ENCODE measurements around the gene RAB7A.

The RAB7A gene

GRCh38 chr3:128800241-128801187 lies 74.5 kb downstream of the RAB7A start:
- no peak overlapping the region for H3K4me3 ChIP-seq (ENCODE audit: low read length)
- H3K36me3 ChIP-seq (ENCODE audit: control insufficient read depth, low read depth, low read length) = peaks cover 50% of the 10 kb centered on the region
- H3K4me1 ChIP-seq (ENCODE audit: control insufficient read depth, low read depth, low read length) = peaks cover 4% of the 10 kb centered on the region
- H3K27me3 ChIP-seq (ENCODE audit: control insufficient read depth, insufficient read depth, low read length) = no peaks in the 10 kb centered on the region
- no peaks in the 10 kb centered on the region for H3K9me3 ChIP-seq (ENCODE audit: control insufficient read depth, low read depth, low read length)
- H3K27ac ChIP-seq (ENCODE audit: low read length) = no peak overlapping the region
- no peak overlapping the region for H3K9ac ChIP-seq (ENCODE audit: low read length)

GRCh38 chr3:128801779-128802380 lies 75.9 kb downstream of the RAB7A start:
- Histone ChIP-seq H3K36me3 (ENCODE audit: control insufficient read depth, low read depth, low read length) (peaks cover 58% of the 10 kb centered on the region), H3K27ac (ENCODE audit: low read length) (no peak overlapping the region), H3K9ac (ENCODE audit: low read length) (no peak overlapping the region), H3K4me1 (ENCODE audit: control insufficient read depth, low read depth, low read length) (peaks cover 4% of the 10 kb centered on the region), H3K27me3 (ENCODE audit: control insufficient read depth, insufficient read depth, low read length) (no peaks in the 10 kb centered on the region), H3K4me3 (ENCODE audit: low read length) (no peak overlapping the region), H3K9me3 (ENCODE audit: control insufficient read depth, low read depth, low read length) (no peaks in the 10 kb centered on the region)

DNA sequence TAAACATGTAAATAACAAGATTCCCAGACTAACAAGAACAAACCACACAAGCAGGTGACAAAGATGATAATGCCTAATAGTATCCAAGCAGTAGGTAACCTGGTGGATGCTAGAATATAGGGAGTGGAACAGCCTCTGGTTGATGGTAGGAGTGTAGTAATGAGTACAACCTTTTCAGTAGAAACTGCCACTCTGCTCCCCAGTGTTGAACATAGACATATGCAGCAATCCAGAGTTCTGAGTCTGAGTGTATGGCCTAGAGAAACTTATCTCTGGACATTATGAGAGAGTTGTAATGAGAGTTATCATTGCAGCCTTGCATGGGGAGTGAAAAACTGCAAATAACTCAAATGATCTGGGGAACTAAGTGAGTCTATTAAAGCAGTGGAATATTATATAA lies 77.3 kb downstream of the RAB7A start:
- peaks cover 52% of the 10 kb centered on the region for H3K36me3 ChIP-seq (ENCODE audit: control insufficient read depth, low read depth, low read length)
- no peak overlapping the region for H3K4me3 ChIP-seq (ENCODE audit: low read length)
- no peaks in the 10 kb centered on the region for H3K27me3 ChIP-seq (ENCODE audit: control insufficient read depth, insufficient read depth, low read length)
- H3K27ac ChIP-seq (ENCODE audit: low read length) = no peak overlapping the region
- peaks cover 4% of the 10 kb centered on the region for H3K4me1 ChIP-seq (ENCODE audit: control insufficient read depth, low read depth, low read length)
- H3K9me3 ChIP-seq (ENCODE audit: control insufficient read depth, low read depth, low read length) = no peaks in the 10 kb centered on the region
- no peak overlapping the region for H3K9ac ChIP-seq (ENCODE audit: low read length)

DNA sequence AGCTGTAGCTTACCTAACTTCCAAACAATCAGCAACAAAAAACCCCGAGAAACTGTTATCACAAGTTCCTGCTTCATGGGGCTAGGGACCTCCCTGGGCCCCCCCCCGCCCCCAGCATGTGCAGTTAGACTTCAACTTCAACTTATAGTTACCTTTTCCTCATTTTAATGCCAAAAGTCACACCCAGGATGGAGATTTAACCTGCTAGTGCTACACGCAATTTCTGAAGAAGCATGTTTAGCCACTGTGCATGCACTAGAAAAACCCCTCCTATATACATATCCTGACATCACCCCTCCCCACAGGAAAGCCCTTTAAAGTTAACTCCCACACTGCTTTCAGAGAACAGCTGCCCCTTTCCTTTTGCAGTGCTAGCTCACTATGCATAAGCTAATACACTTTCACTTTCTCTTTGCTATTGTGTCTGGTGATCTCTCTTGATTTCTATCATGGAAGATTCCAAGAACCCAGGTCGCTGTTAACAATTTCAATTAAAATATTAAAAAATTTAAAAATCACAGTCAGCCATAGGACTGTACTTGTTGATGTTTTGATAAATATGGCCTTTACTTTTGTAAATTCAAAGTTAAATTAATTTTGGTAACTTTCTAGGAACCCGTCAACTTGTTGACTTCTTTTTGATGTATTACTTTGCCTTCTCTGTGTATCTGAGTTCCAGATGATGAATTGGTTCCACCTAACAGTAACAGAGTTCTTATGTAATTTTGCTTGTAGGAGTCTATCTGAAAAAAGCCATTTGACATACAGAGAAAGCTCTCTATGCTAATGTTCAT lies 78.2 kb downstream of the RAB7A start:
- H3K4me1 ChIP-seq (ENCODE audit: control insufficient read depth, low read depth, low read length) = peaks cover 4% of the 10 kb centered on the region
- H3K9me3 ChIP-seq (ENCODE audit: control insufficient read depth, low read depth, low read length) = no peaks in the 10 kb centered on the region
- no peak overlapping the region for H3K27ac ChIP-seq (ENCODE audit: low read length)
- no peak overlapping the region for H3K9ac ChIP-seq (ENCODE audit: low read length)
- H3K27me3 ChIP-seq (ENCODE audit: control insufficient read depth, insufficient read depth, low read length) = no peaks in the 10 kb centered on the region
- no peak overlapping the region for H3K4me3 ChIP-seq (ENCODE audit: low read length)
- H3K36me3 ChIP-seq (ENCODE audit: control insufficient read depth, low read depth, low read length) = peaks cover 52% of the 10 kb centered on the region

GRCh38 chr3:128804811-128805155 lies 78.8 kb downstream of the RAB7A start:
- no peak overlapping the region for H3K4me3 ChIP-seq (ENCODE audit: low read length)
- peaks cover 51% of the 10 kb centered on the region for H3K36me3 ChIP-seq (ENCODE audit: control insufficient read depth, low read depth, low read length)

DNA sequence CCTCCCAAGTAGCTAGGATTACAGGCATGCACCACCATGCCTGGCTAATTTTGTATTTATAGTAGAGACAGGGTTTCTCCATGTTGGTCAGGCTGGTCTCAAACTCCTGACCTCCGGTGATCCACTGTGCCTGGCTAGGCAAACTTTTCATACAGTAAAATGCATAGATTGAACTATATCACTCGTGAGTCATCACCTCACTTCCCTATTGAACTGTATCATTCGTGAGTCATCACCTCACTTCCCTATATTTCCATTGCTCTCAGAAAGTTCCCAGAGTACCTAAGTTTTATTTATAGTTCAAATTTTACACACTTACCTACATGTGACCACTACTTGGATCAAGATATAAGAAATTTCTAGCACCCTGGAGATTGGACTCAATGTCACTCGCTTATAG lies 79.8 kb downstream of the RAB7A start:
- Histone ChIP-seq H3K4me1 (ENCODE audit: control insufficient read depth, low read depth, low read length) (peaks cover 4% of the 10 kb centered on the region), H3K27ac (ENCODE audit: low read length) (no peak overlapping the region), H3K9ac (ENCODE audit: low read length) (no peak overlapping the region), H3K36me3 (ENCODE audit: control insufficient read depth, low read depth, low read length) (peaks cover 51% of the 10 kb centered on the region), H3K27me3 (ENCODE audit: control insufficient read depth, insufficient read depth, low read length) (no peaks in the 10 kb centered on the region), H3K9me3 (ENCODE audit: control insufficient read depth, low read depth, low read length) (no peaks in the 10 kb centered on the region), H3K4me3 (ENCODE audit: low read length) (no peak overlapping the region)

More at GRCh38 chr3:128804811-128805155, 78.8 kb downstream of the RAB7A start:
- H3K9ac ChIP-seq (ENCODE audit: low read length) = no peak overlapping the region
- H3K9me3 ChIP-seq (ENCODE audit: control insufficient read depth, low read depth, low read length) = no peaks in the 10 kb centered on the region
- no peaks in the 10 kb centered on the region for H3K27me3 ChIP-seq (ENCODE audit: control insufficient read depth, insufficient read depth, low read length)
- no peak overlapping the region for H3K27ac ChIP-seq (ENCODE audit: low read length)
- peaks cover 4% of the 10 kb centered on the region for H3K4me1 ChIP-seq (ENCODE audit: control insufficient read depth, low read depth, low read length)

- Histone ChIP-seq H3K4me3 (ENCODE audit: low read length) (no peak overlapping the region), H3K9ac (ENCODE audit: low read length) (no peak overlapping the region), H3K27me3 (ENCODE audit: control insufficient read depth, insufficient read depth, low read length) (no peaks in the 10 kb centered on the region), H3K36me3 (ENCODE audit: control insufficient read depth, low read depth, low read length) (peaks cover 54% of the 10 kb centered on the region), H3K27ac (ENCODE audit: low read length) (no peak overlapping the region), H3K4me1 (ENCODE audit: control insufficient read depth, low read depth, low read length) (peaks cover 4% of the 10 kb centered on the region), H3K9me3 (ENCODE audit: control insufficient read depth, low read depth, low read length) (no peaks in the 10 kb centered on the region)
These were observed 80.6 kb downstream of the RAB7A start for GRCh38 chr3:128806588-128806987.

DNA sequence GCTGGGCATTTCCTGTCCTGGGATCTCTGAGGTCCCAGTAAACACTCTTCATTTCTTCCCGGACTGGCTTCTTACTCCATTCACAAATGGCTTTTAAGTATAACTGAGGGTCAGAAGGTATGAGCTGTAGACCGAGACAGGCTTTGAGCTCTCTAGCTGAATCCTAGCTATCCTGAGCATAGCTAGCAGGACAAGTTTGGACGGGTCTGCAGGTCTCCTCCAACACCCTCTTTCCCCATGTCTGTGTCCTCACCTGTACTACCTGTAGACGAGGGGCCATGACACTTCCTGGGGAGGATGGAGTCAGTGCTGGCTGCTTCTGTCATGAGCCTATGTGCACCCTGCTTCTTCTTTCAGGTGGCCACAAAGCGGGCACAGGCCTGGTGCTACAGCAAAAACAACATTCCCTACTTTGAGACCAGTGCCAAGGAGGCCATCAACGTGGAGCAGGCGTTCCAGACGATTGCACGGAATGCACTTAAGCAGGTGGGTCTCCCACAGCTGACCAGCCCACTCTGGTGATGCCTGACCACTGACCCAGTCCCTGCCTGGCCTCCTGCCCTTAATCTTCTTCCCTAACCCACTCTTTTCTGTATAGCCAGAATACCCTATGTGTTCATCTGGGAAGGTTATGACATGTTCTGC lies 81.3 kb downstream of the RAB7A start:
- Histone ChIP-seq H3K36me3 (ENCODE audit: control insufficient read depth, low read depth, low read length) (peaks cover 54% of the 10 kb centered on the region), H3K27ac (ENCODE audit: low read length) (no peak overlapping the region), H3K9ac (ENCODE audit: low read length) (no peak overlapping the region), H3K4me3 (ENCODE audit: low read length) (no peak overlapping the region), H3K9me3 (ENCODE audit: control insufficient read depth, low read depth, low read length) (no peaks in the 10 kb centered on the region), H3K4me1 (ENCODE audit: control insufficient read depth, low read depth, low read length) (peaks cover 4% of the 10 kb centered on the region), H3K27me3 (ENCODE audit: control insufficient read depth, insufficient read depth, low read length) (no peaks in the 10 kb centered on the region)

- Histone ChIP-seq H3K4me1 (ENCODE audit: control insufficient read depth, low read depth, low read length) (peaks cover under 1% of the 10 kb centered on the region), H3K9ac (ENCODE audit: low read length) (no peak overlapping the region), H3K27ac (ENCODE audit: low read length) (no peak overlapping the region), H3K9me3 (ENCODE audit: control insufficient read depth, low read depth, low read length) (no peaks in the 10 kb centered on the region), H3K4me3 (ENCODE audit: low read length) (no peak overlapping the region), H3K36me3 (ENCODE audit: control insufficient read depth, low read depth, low read length) (peaks cover 67% of the 10 kb centered on the region), H3K27me3 (ENCODE audit: control insufficient read depth, insufficient read depth, low read length) (no peaks in the 10 kb centered on the region)
These were observed 82.7 kb downstream of the RAB7A start for GRCh38 chr3:128808672-128809071.

DNA sequence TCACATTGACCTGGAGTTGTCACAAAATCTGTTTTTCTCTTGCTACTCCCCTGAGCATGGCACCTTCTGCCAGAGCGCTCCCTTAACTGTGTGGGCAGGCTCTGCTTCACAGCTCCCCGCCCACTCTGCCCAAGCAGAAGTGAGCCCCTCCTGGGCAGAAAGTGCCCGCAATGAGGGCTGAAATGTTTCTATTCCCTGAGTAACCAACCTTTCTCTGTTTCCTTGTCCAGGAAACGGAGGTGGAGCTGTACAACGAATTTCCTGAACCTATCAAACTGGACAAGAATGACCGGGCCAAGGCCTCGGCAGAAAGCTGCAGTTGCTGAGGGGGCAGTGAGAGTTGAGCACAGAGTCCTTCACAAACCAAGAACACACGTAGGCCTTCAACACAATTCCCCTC lies 87.1 kb downstream of the RAB7A start:
- H3K4me1 ChIP-seq (ENCODE audit: control insufficient read depth, low read depth, low read length) = no peaks in the 10 kb centered on the region
- no peak overlapping the region for H3K4me3 ChIP-seq (ENCODE audit: low read length)
- peaks cover 65% of the 10 kb centered on the region for H3K36me3 ChIP-seq (ENCODE audit: control insufficient read depth, low read depth, low read length)
- no peak overlapping the region for H3K27ac ChIP-seq (ENCODE audit: low read length)
- no peak overlapping the region for H3K9ac ChIP-seq (ENCODE audit: low read length)
- no peaks in the 10 kb centered on the region for H3K27me3 ChIP-seq (ENCODE audit: control insufficient read depth, insufficient read depth, low read length)
- no peaks in the 10 kb centered on the region for H3K9me3 ChIP-seq (ENCODE audit: control insufficient read depth, low read depth, low read length)

GRCh38 chr3:128814060-128814459 lies 88.1 kb downstream of the RAB7A start:
- no peaks in the 10 kb centered on the region for H3K27me3 ChIP-seq (ENCODE audit: control insufficient read depth, insufficient read depth, low read length)
- no peaks in the 10 kb centered on the region for H3K4me1 ChIP-seq (ENCODE audit: control insufficient read depth, low read depth, low read length)
- H3K9me3 ChIP-seq (ENCODE audit: control insufficient read depth, low read depth, low read length) = no peaks in the 10 kb centered on the region
- H3K4me3 ChIP-seq (ENCODE audit: low read length) = no peak overlapping the region
- no peak overlapping the region for H3K27ac ChIP-seq (ENCODE audit: low read length)
- H3K9ac ChIP-seq (ENCODE audit: low read length) = no peak overlapping the region
- H3K36me3 ChIP-seq (ENCODE audit: control insufficient read depth, low read depth, low read length) = peaks cover 58% of the 10 kb centered on the region
